Measurements from ENCODE around the gene RFPL1.

Gene RFPL1

DNA sequence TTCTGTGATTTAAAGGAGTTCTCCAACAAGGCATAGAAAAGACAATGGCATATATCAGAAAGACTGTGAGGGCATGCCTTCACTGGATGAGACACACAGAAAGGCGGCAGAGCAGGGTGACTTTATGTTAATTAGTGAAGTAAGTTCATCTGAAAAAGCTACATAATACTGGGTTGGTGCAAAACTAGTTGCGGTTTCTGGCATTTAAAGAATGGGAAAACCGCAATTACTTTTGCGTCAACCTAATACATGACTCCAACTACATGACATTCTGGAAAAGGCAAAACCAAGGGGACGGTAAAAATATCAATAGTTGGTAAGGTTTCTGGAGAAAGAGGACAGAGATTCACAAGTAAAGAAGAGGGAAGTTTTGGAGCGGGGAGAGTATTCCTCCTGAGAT, 5.1 kb downstream of the RFPL1 start:
- DNase-seq (ENCODE audit: low spot score) = no peak
- POLR2A ChIA-PET (ENCODE audit: low non-redundant PET) = no interaction called here
- CTCF ChIA-PET = no interaction called here
- TF ChIP-seq, protein P1, sequence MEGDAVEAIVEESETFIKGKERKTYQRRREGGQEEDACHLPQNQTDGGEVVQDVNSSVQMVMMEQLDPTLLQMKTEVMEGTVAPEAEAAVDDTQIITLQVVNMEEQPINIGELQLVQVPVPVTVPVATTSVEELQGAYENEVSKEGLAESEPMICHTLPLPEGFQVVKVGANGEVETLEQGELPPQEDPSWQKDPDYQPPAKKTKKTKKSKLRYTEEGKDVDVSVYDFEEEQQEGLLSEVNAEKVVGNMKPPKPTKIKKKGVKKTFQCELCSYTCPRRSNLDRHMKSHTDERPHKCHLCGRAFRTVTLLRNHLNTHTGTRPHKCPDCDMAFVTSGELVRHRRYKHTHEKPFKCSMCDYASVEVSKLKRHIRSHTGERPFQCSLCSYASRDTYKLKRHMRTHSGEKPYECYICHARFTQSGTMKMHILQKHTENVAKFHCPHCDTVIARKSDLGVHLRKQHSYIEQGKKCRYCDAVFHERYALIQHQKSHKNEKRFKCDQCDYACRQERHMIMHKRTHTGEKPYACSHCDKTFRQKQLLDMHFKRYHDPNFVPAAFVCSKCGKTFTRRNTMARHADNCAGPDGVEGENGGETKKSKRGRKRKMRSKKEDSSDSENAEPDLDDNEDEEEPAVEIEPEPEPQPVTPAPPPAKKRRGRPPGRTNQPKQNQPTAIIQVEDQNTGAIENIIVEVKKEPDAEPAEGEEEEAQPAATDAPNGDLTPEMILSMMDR (conservative IDR thresholded peaks at IDR 0.05; ENCODE audit: low read depth) = no peak
- H3K27ac ChIP-seq = no peak overlapping the region

DNA sequence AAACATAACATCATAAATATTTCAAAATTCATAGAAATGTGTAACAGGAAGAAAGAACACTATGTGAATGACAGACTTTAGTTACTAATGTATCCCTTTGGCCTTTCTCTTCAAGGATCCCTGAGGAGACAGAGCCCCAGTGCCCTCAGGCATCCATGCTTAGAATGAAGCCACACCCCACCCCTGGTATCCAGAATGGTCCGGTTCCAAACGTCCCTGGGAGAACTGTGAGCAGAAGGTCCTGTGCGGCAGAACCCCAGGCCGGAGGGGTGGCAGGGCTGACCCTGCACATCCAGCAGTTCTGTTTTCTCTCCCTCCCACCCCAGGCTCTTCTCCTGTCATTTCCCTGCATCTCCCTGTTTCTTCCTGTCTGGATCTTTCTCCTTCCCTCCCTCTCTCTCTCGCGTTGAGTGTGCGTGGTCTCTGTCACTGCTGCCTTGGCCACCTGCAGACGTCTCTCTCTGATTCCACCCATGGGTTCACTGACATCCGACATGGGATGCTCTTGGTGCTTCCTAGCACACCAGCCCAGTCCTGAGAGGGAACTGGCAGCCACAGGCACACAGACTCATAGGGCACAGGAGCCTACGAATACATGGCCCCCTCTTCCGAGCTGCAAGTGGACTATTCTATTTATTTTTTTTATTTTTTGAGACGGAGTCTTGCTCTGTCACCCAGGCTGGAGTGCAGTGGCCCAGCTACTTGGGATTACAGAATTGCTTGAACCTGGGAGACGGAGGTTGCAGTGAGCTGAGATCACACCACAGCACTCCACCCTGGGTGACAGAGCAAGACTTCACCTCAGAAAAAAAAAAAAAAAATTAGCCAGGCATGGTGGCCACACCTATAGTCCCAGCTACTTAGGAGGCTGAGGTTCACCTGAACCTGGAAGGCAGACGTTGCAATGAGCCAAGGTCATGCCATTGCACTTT, 5.7 kb downstream of the RFPL1 start:
- DNase-seq (ENCODE audit: low spot score) = no peak
- ChIA-PET CTCF (interaction anchor here (0.6 kb wide), 1 partner anchor 226 kb away, joined by 3 read pairs; no protein-coding TSS in a partner anchor), POLR2A (ENCODE audit: low non-redundant PET) (no interaction called here)
- no peak overlapping the region for H3K27ac ChIP-seq
- TF ChIP-seq, protein P1 (conservative IDR thresholded peaks at IDR 0.05; ENCODE audit: low read depth) = no peak

DNA sequence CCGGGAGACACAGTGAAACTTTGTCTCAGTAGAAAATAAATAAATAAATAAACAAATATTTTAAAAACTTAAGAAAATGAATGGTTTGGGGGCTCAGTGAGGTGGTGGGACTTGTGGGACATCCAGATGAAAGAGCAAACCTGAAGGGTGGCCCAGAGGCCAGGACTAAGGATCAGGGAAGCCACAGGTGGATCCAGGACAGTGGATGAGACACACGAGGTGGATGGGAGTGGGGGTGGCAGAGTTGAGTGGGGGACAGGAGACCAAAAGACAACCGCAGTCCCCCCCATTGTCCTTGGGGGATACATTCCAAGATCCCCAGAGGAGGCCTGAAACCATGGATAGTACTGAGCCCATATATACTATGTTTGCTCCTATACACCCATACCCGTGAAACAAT, 7.1 kb downstream of the RFPL1 start:
- DNase-seq (ENCODE audit: low spot score) = no peak
- ChIA-PET POLR2A (ENCODE audit: low non-redundant PET) (no interaction called here), CTCF (no interaction called here)
- H3K27ac ChIP-seq = no peak overlapping the region
- TF ChIP-seq, protein P1 (conservative IDR thresholded peaks at IDR 0.05; ENCODE audit: low read depth) = no peak

DNA sequence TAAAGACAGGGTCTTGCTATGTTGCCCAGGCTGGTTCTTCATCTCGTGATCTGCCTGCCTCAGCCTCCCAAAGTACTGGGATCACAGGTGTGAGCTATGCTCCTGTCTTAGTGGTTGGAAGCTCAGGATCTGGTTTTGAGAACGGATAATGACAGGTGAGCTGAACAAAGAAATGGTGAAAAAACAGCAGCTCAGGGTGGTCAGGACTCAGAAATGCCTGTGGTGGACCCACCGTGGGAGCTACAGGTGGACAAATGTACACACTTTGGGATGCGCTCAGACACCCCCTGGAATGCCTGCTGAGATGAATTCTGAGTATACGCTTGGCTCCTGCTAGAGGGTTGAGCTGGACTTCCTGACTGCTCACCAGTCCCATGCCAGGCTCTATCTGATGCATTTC, 9.5 kb downstream of the RFPL1 start:
- H3K27ac ChIP-seq = no peak overlapping the region
- POLR2A ChIA-PET (ENCODE audit: low non-redundant PET) = no interaction called here
- no peak for DNase-seq (ENCODE audit: low spot score)
- CTCF ChIA-PET = interaction anchor here (0.8 kb wide), 1 partner anchor 154 kb away, joined by 4 read pairs; no protein-coding TSS in a partner anchor
- TF ChIP-seq, protein P1 (conservative IDR thresholded peaks at IDR 0.05; ENCODE audit: low read depth) = no peak

DNA sequence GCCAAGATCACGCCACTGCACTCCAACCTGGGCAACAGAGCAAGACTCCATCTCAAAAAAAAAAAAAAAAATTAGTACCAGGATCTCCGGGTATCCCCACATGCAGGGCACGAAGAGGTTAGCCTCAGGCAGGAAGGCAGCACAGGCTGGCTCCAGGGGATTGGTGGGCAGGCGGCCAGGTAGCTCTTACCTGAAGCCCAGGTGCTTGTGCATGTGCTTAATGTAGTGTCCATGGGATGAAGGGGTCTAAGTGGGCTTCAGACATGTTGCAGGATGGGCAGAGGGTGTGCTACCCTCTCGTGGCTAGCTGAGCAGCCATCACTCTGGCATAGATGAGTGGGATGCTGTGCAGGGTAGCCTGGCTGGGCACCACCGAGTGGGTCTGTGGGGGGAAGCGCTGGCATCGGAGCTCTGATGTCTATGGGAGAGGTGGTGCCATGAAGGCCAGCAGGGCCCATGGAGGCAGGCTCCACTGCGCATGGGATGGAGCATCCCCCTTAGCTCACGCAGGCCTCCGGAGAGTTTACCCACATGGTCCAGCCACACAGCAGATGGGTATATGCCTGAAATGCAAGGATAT, 11.0 kb downstream of the RFPL1 start:
- ChIA-PET CTCF (no interaction called here), POLR2A (ENCODE audit: low non-redundant PET) (no interaction called here)
- no peak overlapping the region for H3K27ac ChIP-seq
- TF ChIP-seq, protein P1 (conservative IDR thresholded peaks at IDR 0.05; ENCODE audit: low read depth) = no peak
- no peak for DNase-seq (ENCODE audit: low spot score)

DNA sequence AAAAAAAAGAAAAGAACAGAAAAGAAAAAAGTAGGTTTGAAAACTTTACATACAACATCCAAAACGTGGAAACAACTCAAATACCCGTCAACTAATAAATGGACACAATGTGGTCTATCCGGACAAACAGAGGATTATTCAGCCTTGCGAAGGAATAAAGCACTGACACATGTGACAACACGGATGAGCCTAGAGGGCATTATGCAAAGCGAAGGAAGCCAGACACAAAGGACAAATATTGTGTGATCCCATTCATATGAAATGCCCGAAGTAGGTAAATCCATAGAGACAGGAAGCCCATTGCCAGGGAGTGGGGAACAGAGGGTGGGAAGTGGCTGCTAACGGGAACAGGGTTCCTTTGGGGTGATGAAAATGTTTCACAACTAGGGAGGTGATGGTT, 11.8 kb downstream of the RFPL1 start:
- TF ChIP-seq, protein P1 (conservative IDR thresholded peaks at IDR 0.05; ENCODE audit: low read depth) = no peak
- CTCF ChIA-PET = no interaction called here
- DNase-seq (ENCODE audit: low spot score) = no peak
- POLR2A ChIA-PET (ENCODE audit: low non-redundant PET) = no interaction called here
- H3K27ac ChIP-seq = no peak overlapping the region
